Effector CD4-positive, alpha-beta T cell (primary cell): Measurements from ENCODE around the gene MEGF11.

Experiments
- DNase-seq: peaks from one replicate; pipeline ENCODE4 v3.0.0-alpha.2; 2020

The MEGF11 gene

DNA sequence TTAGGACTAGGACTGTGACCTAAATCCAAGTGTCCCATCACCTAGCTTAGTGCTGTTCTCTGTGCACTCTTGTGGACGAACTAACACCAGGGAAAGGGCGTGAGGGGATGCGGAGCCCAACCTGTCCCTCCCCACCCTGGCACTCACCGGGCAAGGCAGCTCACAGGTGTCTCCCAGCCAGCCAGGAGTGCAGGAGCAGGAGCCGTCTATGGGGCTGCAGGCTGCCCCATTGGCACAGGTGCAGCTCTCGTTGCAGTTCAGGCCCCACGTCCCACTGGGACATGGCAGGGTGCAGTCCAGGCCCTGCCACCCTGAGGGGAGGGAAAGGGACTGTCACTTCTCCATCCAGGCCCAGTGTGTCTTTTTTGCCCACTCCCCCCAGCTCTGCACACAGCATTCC lies 324.0 kb downstream of the MEGF11 start:
- no peak for DNase-seq

DNA sequence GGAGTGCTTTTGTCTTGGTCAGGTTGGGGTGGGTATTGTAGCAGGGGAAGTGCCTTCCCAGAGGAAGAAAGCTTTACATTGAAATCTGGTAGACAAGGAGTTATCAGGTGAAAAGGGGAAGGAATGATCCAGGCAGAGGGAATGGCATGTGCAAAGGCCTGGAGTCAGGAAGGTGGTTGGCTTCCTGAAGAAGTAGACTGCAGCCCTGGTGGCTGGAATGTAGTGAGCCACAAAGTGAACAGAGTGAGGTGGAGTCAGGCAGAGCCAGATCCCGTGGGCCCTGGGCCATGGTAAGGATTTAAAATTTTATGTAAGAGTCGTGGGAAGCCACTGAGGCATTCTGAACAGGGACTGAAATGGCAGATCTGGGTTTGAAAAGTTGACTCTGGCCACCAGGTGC lies 326.0 kb downstream of the MEGF11 start:
- no peak for DNase-seq

DNA sequence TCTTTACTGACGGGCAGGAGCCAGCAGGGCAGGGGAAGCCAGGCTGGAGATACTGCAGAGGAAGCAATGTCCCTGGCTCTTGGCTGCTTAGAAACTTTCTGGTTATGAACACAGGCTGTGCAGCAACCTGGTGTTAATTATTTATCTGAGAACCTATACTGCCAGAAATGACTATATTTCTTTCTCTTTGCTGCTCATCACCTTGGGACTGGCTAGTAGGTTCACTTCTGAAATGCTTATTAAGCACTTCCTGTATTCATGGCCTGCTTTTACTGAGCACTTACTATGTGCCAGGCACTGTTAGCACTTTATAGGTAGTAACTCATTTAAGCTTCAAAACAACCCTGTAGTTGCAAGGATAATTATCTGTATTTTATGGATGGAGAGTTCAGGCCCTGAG lies 326.7 kb downstream of the MEGF11 start:
- no peak for DNase-seq

DNA sequence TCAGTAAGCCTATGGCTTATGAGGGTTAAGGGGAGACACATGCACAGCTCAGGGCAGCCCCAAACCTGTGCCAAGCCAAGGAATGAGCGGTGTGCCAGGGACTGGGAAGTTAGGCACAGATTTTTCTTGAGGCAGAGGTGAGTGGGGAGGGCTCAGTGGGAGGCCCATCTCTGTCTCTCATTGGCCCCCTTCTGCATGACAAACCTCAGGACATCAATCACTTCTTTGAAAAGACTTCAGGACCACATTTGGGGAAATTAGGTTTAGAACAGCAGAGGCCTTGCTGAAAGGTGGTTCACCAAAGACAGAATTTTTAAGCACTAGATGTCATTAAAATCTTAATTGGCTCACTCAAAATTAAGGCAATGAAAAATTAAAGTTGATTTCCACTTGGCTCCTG lies 327.1 kb downstream of the MEGF11 start:
- no peak for DNase-seq

DNA sequence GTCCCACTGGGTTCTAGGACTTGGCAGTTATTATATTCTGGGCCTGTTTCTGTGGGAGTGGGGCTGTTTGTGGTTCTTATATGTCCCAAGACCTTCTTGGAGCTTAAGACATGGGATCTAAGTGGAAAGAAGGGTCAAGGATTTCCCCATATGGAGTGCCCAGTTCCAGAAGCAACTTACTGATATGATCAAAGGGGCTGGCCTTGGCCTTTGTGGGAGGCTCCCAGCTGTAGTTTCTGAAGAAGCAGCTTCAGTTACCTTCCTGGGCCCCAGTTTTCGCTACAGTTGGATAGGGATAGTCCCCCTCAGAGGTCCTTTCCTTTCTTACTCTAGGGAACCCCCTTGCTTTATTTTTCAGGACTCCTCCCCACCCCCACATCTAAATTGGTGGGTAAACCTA lies 328.2 kb downstream of the MEGF11 start:
- no peak for DNase-seq

DNA sequence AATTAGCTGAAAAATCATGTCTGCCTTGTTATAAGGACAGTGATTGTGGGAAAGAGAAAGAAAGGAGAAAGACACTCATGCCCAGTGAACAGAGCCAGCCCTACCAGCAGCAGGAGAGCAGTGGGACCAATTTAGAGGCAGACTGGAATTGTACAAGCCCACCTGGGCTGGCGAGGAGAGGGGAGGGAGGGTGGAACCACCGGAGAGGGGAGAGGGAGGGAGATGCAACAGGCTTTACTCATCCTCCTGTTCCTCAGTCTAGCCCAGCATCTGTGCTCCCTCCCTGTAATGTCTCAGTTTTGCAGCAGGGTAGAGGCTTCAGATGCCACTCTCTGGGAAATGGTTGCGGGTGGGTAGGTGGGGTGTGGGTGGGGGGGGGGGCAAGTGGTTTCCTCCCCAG lies 329.5 kb downstream of the MEGF11 start:
- DNase-seq: no peak

DNA sequence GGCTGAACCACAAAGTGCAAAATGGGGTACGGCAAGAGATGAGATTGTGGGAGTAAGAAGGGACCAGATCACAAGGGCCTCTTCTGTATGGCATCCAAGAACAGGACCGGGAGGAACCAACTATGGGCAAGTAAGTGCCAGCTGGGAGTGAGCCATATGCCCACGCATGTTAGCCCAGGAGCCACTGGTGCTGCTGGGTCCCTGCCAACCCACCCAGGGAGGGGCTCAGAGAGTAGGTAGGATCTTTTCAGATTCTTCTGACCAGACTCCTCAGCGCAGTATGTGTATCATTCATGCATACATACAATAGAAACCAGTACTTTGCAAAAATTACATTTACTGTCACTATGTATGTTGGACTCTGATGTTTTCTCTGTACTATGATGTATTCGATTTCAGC lies 330.3 kb downstream of the MEGF11 start:
- DNase-seq: no peak

DNA sequence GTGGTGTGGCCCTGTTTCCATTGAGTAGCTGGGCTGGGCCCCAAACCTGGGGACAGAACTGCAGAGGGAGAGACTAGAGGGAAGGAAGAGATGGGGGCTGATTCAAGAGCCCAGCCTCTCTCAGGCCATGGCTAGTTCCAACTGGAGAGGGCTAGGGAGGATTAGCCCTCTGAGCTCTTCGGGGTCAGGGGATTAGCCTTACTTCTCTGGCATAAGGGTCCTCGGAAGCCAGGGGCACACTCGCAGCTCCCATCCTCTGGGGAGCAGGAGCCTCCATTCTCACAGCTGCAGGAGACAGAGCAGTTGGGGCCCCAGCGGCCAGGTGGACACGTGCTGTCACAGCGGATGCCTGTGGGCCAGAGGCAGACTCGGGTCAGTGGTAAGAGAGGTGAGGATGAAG lies 330.9 kb downstream of the MEGF11 start:
- no peak for DNase-seq

DNA sequence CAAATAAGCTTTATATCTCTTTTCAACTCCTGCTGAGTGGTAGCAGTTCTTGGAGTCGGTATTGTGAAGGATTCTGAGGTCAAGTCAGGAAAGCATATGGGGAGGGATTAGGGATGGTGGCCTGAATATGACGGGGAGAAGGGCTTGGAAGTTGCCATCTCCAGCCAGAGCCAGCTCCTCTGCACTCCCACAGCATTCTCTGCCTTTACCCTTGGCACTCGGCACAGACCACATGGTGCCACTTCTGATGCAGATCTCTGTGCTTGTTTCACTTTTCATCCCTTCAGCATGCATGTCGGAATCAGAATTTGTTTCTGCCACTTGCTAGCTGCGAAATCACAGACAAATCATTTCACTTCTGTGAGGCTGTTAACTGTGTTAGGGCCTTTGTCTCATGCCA lies 331.8 kb downstream of the MEGF11 start:
- no peak for DNase-seq

DNA sequence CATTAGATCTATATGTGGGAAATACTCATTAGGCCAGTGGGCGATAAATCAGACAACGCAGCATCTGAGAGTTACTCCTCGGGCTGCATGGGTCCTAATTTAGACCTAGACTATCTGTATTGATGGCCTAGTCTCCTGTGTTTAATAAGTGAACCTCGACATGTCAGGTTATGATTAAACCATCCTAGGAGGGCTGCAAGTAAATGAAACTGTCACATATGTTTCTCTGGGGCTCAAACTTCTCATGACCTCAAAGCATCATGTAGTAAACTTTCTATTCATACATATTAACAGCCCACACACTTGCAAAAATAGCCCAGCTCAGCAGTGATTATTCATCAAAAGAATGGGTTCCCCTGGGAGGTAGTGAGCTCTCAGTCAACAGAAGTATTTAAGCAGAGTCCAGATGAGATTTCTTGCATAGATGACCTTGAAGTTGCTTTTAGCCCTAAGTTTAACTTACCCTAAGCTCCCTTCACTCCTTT lies 332.7 kb downstream of the MEGF11 start:
- DNase-seq: no peak

DNA sequence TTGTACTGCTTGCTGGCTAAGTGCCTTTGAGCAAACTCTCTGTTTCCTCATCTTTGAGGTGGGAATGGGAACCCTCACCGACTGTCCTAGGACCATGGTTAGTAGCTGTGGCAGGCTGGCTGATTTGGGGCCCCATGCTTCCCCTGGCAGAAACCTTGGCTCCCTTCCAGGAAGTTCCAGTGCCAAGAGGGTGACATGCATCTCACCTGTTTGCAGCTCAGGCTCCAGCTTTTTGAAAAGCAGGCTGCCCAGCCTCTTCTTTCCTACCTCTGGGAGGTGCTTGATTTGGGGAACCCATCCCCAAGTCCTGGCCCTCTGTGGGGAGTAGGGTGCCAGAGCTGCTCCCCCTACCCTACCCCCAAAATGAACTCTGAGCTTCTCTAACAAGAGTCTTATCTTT lies 333.4 kb downstream of the MEGF11 start:
- no peak for DNase-seq

DNA sequence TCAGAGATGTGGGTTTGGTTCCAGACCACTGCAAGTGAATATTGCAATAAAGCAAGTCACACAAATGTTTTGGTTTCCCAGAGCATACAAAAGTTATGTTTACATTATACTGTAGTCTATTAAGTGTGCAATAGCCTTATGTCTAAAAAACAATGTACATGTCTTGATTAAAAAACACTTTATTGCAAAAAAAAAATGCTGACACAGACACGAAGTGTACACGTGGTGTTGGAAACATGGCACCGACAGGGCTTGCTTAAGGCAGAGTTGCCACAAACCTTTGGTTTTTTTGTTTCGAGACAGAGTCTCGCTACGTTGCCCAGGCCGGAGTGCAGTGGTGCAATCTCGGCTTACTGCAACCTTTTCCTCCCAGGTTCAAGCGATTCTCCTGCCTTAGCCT lies 334.2 kb downstream of the MEGF11 start:
- DNase-seq: no peak

DNA sequence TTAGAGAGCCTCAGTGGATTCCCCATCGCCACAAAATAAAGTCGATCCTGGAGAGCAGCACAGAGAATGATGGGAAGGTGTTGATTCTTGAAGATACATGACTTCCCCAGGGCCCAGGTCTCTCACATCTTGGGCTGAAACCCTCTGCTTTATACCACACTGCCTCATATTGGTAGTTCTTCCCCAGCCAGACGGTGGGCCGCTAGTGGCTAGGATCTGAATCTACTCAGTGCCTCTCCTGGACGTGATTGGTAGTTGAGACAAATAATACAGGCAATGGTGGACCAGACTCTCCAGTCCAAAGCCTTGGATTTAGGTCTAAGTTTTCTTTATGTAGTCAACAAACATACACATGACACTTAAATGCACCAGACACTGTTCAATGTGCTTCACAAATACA lies 334.6 kb downstream of the MEGF11 start:
- no peak for DNase-seq

DNA sequence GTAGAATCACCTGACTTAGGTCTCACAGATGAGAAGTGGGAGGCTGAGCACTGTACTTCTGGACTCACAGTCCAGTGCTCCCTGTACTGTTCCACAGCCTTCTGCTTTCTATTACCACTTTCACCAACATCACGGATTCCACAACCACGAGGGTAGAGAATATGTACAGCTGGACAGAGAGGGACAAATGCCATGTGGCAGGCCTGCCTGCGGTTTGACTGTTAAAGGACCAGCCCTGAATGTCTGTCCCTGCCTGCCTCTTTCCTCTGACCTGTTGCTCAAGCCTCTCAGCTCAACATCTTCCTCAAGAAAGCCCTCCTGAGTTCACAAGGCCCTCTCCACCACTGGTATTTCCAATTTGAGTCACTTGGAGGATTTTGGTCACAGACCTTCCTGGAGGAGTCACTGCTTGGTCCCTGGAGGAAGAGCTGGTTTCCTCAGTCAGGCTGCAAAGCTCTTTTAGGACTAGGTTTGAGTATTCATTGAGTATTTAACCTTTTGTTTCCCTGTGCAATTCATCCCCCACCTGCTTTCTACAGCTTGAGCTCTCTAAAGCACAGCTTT lies 335.1 kb downstream of the MEGF11 start:
- no peak for DNase-seq

DNA sequence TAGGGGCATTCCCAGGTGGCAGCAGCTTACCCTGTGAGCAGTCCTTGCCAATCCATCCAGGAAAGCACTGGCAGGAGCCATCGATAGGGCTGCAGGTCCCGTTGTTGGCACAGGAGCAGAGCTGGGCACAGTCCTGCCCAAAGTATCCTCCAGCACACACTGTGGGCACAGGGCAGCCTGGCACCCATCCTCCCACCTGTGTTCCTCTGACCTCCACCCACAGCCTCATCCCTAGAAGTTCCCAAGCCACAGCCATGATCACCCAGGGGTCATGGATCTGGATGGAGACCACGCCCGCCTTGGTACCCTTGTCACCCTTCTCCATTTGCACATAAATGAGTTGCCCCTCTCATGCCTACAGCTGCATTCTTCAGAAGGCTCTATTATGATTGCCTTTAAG lies 335.6 kb downstream of the MEGF11 start:
- DNase-seq: no peak

DNA sequence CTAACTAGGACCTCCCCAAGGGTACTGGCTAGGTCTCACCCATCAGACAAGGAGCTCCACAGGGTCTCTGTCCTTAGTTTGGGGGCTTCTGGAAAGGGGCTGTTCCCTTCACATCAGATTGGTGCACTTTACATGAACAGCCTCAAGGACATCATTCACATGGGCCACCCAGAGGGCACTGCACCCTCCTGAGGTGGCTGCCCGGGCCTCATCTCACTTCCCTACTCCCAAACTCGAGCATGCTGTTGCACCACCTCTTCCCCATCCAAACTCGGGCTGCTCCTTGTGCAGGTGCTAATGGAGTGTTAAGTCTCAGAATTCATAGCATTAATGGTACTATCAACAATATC lies 336.2 kb downstream of the MEGF11 start:
- DNase-seq: no peak

DNA sequence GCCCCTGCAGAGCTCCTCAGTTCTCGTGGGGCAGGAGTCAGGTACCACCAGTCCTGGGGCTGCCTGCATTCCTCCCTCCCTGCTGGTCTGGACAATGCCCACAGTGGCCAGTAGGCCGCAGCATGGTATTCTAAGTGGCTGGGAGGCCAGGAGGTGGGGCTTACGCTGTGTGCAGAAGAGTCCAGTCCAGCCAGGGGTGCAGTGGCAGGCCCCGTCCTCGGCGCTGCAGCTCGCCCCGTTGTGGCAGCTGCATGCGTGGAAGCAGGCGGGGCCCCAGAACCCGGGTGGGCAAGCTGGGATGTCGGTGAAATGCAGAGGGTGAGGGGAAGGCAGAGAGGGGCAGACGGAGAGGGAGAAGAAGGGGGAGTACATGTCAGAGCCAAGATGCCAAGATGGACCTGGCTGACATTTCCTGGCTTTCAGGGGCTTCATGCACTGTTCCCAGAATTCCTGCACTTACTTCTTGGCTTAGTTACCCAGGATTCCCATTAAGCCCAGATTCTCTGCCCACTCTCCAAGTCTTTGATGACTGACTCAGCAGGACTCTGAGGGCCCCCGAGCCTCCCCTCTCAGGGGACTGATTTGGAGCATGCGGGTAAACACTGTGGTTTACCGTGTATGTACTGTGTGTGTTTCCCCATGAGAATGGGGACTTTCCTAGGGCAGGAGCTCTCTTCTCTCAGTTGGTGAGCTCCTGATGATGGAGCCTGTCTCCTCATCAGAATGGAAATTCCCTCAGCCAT lies 336.7 kb downstream of the MEGF11 start:
- DNase-seq: no peak

DNA sequence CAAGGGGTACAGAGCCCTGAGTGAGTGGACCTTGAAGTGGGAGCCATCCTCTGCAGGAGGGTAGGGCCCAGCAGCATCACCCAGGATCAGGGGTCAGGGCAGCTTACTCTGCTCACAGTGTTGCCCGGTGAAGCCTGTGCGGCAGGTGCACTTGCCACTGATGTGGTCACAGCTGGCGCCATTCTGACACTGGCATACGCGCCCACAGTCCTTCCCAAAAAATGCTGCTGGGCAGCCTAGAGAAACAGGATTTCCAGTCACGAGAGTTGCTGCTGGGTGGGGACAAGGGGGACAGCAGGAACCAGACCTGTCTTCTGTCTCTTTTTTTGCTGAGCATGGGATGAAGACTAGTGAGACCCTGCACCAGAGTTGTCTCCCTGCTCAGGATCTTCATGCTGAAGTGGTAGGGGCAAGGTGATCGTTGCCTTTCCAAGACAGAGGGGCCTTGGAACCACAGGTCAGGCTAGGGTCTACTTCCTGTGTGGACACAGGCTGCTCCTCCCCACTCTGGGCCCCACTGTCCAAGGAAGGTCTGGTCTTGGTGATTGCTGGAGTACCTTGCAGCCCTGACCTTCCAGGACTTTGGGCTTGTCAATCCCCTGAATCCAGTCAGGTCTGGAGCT lies 337.4 kb downstream of the MEGF11 start:
- no peak for DNase-seq

DNA sequence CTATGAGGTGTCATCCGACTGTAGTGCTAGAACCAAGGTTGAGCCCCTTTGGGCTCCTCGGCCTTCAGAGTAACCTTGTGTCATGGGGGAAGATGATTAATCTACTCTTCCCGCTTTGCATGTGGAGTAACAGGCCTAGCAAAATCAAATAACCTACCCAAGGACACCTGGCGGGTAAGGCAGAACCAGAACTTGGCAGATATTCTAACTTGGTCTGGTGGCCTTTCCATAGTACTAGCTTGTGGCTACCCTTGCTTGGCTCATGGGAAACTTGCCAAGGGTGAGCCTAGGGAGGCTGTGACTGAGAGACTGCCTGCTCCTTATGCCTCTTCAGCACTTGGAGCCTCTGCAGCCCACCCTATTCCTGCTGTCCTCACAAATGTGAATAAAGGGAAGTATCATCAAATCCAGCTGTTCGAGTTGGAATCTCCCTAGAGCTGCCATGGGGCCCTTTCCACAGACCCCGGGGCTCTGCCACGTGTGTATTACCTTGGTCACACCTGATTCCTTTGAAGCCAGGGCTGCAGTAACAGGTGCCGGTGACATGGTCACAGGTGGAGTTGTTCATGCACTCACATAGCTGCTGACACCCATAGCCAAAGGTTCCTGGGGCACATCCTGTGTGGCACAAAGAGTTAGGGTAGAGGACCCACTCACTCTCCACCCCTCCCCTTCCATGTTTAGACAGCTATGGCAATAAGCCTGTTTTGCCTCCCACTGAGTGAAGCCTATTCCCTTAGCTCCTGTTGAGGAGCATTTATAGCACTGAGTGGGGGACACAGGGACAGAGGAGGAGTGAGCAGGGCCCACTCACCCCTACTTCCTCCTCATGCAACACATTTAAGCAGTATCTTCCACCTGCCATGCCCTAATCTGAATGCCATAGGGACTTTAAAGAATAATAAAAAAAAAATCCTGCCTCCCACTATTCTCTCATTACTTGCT lies 338.3 kb downstream of the MEGF11 start:
- DNase-seq: no peak

DNA sequence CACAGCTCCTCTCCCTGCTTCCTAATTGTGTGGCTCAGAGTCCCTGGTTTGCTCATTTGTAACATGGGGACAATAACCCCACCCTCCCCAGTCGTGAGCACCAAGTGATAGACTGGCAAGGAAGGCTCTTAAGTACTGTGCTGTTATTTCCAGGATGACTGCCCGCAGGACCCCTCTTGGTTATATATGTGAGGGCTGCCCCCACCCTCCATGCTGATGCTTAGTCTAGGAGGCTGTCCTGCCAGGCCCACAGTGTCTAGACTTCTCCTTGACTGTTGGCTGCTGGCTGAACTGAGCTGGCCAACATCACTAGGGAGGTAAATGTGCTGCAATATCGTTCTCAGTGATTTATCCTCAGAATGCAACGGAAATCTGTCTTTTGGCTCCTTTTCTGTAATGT lies 339.2 kb downstream of the MEGF11 start:
- DNase-seq: no peak

DNA sequence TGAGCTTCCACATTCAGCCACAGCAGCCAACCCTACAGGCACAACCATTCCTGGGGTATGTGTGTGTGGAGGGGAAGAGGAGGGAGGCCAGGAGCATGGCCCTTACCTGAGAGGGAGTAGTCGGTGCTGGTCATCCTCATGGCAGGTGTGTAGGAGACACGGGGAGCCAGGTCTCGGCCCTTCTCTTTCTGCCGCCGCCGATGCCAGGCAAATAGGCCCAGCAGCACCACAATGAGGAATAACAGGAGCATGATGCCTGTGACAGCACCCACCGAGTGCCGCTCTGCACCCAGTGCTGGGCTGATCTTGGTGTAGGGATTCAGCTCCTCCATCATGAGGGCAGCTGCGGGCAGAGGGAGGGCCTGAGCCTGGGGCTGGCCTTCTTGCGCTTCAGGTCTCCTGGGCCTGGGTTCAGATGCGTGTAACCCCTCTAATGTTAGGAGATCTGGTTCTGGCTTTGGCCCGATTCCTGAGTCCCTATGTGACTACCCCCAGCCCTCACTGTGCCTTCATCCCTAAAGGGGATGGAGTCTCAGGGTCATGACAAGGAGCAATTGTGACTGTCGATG lies 339.8 kb downstream of the MEGF11 start:
- DNase-seq: no peak

DNA sequence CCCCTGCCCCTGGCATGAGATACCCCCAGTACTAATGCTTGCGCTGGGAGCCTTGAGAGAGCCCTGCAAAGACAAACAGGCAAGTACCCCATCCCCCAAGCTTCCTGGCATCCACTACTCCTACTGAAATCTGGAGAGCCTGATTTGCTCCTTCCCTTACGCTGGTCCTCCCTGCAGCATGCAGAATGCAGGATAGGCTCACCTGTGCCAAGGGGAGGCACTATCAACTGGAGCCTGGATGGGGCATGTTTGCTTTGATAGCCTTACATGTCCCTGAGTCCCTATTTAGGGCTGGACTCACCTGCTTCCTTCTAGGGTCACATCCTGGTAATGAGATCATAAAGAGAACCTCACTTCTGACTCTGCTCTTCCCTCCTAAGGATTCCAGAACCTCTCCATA lies 341.3 kb downstream of the MEGF11 start:
- no peak for DNase-seq

DNA sequence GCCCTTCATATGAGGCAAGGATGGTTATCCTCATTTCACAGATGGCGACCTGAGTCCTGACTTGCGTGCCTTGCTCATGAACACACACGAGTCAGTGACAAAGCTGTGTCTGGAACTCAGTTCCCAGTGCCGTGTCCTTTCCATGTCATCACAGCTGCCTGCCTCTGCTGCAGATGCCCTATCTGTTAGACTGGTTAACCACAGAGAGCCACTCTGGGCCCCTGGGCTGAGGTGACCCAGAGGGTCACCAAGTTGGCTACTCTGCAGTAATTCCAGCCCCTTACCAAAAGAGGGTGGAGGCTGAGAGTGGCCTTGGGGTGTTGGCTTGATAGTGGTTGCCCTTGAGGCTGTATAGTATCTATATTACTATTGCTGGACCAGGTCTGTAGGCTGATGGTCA lies 343.2 kb downstream of the MEGF11 start:
- no peak for DNase-seq
